Activated CD4-positive, alpha-beta T cell treated with anti-CD3 and anti-CD28 coated beads, Interleukin-2, amount 10 ng/mL, durations not matched to agents 7 days and 5 days (primary cell): Measurements from ENCODE around the gene FECH. TPM values are rescaled to one million over a fixed set of nuclear protein-coding genes. Genes with fewer than 3 reads are reported as not detected.

Experiments
- CTCF ChIA-PET: fragments of 350-600 bp; sonication (Branson Sonifier 250); formaldehyde crosslinking; loops from one replicate; lab custom pipeline; 2021; ENCODE audit warnings: antibody characterized with exemption; lab: Charles Lee
- POLR2A ChIA-PET: fragments of 350-600 bp; sonication (Branson Sonifier 250); formaldehyde crosslinking; loops from one replicate; lab custom pipeline; 2021; ENCODE audit warnings: antibody characterized with exemption; lab: Charles Lee
- DNase-seq: peaks from one replicate; pipeline ENCODE4 v3.0.0-alpha.2; 2020
- H3K27ac Mint-ChIP-seq: one replicate; pipeline ENCODE4 v1.8.0; 2021; ENCODE audit warnings: mild to moderate bottlenecking, moderate library complexity, mixed read lengths
- H3K27me3 Mint-ChIP-seq: one replicate; pipeline ENCODE4 v1.8.0; 2021; ENCODE audit warnings: mixed read lengths
- H3K36me3 Mint-ChIP-seq: one replicate; pipeline ENCODE4 v1.8.0; 2021; ENCODE audit warnings: low read depth, mixed read lengths
- H3K4me1 Mint-ChIP-seq: one replicate; pipeline ENCODE4 v1.8.0; 2021; ENCODE audit warnings: mixed read lengths
- H3K4me3 Mint-ChIP-seq: one replicate; pipeline ENCODE4 v1.8.0; 2021; ENCODE audit warnings: mild to moderate bottlenecking, moderate library complexity, mixed read lengths
- H3K9me3 Mint-ChIP-seq: one replicate; pipeline ENCODE4 v1.8.0; 2021; ENCODE audit warnings: mixed read lengths
- total RNA-seq, 2 experiments: library from RNA; stranded (reverse); gene quantifications; one replicate each; pipeline ENCODE4 v1.2.3, GENCODE V29; 2021

The FECH gene
- total RNA-seq, 2 experiments from 2014 or later = 18.7 to 23.1 TPM

DNA sequence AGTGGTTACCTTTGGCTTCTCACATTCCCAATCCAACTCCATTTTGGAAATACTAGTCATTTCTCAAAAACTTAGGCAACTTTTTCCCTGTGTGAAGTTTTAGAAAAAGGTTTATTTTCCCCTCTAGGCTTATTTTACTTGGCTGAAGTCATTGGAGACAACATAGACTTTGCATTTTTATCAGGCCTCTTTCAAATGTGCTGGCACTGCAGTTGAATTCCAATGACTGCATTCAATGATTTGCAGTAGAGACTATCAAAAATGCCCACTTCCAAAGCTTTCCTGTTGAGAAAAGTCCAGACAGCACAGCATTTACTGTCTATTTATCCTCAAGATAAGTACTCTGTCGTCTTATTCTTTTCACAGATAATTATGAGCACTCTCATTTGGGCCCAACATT, 81.3 kb downstream of the FECH start:
- no peaks in the 10 kb centered on the region for H3K4me1 Mint-ChIP-seq
- ChIA-PET CTCF (interaction anchor here (0.6 kb wide), 1 partner anchor 857 kb away, joined by 3 read pairs; no protein-coding TSS in a partner anchor), POLR2A (no interaction called here)

DNA sequence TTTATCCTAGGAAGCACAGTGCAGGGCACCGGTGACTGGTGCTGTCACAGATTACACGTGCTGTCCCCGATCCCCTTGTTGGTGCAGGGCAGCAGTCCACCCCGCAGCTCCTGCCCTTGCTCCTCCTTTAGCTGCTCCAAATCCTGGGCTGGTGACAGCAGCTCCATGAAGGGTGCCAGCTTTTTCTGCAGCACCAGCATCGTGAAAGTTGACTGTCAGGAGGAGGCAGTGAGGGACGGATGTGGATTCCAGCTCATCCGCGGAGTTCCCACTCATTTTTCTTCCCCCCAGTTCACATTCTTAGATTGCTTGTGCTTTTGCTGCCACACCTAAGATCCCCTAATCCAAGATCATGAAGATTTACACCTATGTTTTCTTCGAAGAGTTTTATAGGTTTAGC, 83.9 kb downstream of the FECH start:
- Mint-ChIP-seq H3K36me3 (no peaks in the 10 kb centered on the region), H3K4me1 (no peaks in the 10 kb centered on the region), H3K27ac (no peak overlapping the region), H3K27me3 (peaks cover 13% of the 10 kb centered on the region), H3K9me3 (no peaks in the 10 kb centered on the region), H3K4me3 (no peak overlapping the region)
- CTCF ChIA-PET = no interaction called here
- POLR2A ChIA-PET = no interaction called here
- no peak for DNase-seq

More for the DNA sequence above, 81.3 kb downstream of the FECH start:
- DNase-seq = no peak
- no peaks in the 10 kb centered on the region for H3K9me3 Mint-ChIP-seq
- no peak overlapping the region for H3K27ac Mint-ChIP-seq
- H3K36me3 Mint-ChIP-seq = no peaks in the 10 kb centered on the region
- H3K27me3 Mint-ChIP-seq = peaks cover 14% of the 10 kb centered on the region
- no peak overlapping the region for H3K4me3 Mint-ChIP-seq

DNA sequence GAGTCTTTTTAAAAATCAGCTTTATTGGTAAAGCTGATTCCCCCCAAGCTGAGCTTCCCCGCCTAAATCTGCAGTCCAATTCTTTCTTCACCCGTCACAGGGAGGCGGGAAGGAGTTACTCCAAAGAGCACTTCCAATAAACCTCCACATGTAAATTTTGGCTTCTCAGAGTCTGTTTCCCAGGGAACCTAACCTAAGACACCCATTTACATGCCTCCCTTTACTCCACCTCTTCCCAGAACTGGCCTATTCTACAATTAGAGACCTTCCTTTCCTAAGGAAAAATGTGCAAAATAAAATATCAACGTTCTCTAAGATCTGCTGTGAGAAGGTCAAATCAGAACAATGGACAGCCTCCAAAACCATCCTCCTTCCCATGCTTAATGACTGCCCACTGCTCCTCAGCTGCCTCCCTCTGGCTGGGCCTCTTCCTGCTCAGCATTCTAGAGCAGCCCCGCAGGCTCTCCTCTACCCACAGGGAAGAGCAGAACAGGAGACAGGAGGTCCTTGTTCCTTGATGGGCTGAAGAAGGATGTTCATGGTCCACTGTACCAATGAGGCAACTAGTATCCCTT, 87.7 kb downstream of the FECH start:
- Mint-ChIP-seq H3K4me3 (no peak overlapping the region), H3K27ac (no peak overlapping the region), H3K36me3 (no peaks in the 10 kb centered on the region), H3K27me3 (peaks cover 6% of the 10 kb centered on the region), H3K9me3 (peaks cover 2% of the 10 kb centered on the region), H3K4me1 (no peaks in the 10 kb centered on the region)
- ChIA-PET POLR2A (no interaction called here), CTCF (no interaction called here)
- DNase-seq = no peak

Other genes with a start within 250 kb of the FECH start
- gene ST8SIA3, start 234.1 kb downstream of the FECH start, total RNA-seq = not detected
- gene ONECUT2, start 151.3 kb downstream of the FECH start, total RNA-seq = not detected
- 10 to 100 TPM; 71.7 to 84.7 TPM for gene NARS1, start 35.1 kb upstream of the FECH start, total RNA-seq
- not detected for gene ATP8B1, start 216.6 kb upstream of the FECH start, total RNA-seq